ENCODE results near the gene SRSF11. TPM values are rescaled to one million over a fixed set of nuclear protein-coding genes. Genes with fewer than 3 reads are reported as not detected.

SRSF11 gene
- total RNA-seq, 1 experiment from 2014 or later = 112 TPM

GRCh38 chr1:70204600-70204999 is 16.6 kb upstream of the SRSF11 start:
- H3K79me2 ChIP-seq (ENCODE audit: low read length) = peaks cover 95% of the 10 kb centered on the region
- POLR2A ChIA-PET (ENCODE audit: unreplicated experiment) = interaction anchor here (1.6 kb wide), 1 partner anchor 17 kb away, joined by 13 read pairs; the partner anchor contains the start of gene SRSF11
- H3K36me3 ChIP-seq (ENCODE audit: low read depth, low read length) = peaks cover 12% of the 10 kb centered on the region; the same call in 1 of the 2 replicates
- peak overlapping the region; percentile 94 for H3K4me2 ChIP-seq (ENCODE audit: low read length)
- no peak overlapping the region for H3K27ac ChIP-seq (ENCODE audit: low read length)
- H3K4me3 ChIP-seq (ENCODE audit: low read length) = peak overlapping the region; percentile 85
- no peak for DNase-seq
- no peaks in the 10 kb centered on the region for H3K9me3 ChIP-seq (ENCODE audit: low read length)
- peak; percentile 34 for ATAC-seq
- peak overlapping the region; percentile 84 for H2AFZ ChIP-seq (ENCODE audit: low read length)
- CTCF ChIA-PET = no interaction called here
- BruUV-seq (replicated peaks) = no TSS peak
- H3K9me2 ChIP-seq (replicated peaks; ENCODE audit: low read length) = no peaks in the 10 kb centered on the region
- H3K9ac ChIP-seq (ENCODE audit: low read length) = peak overlapping the region; percentile 93
- H3F3A ChIP-seq (ENCODE audit: low read length, unreplicated experiment) = no peaks in the 10 kb centered on the region
- H3K4me1 ChIP-seq (ENCODE audit: insufficient read depth, low read length) = peaks cover 12% of the 10 kb centered on the region
- no peaks in the 10 kb centered on the region for H4K20me1 ChIP-seq (ENCODE audit: low read length)
- TF ChIP-seq CTCF (conservative IDR thresholded peaks at IDR 0.05; ENCODE audit: low read depth, low read length) (no peak), EZH2phosphoT487 (IDR thresholded peaks at IDR 0.05; ENCODE audit: borderline replicate concordance, low read length) (no peak), EZH2 (IDR thresholded peaks at IDR 0.05; ENCODE audit: low read length, unreplicated experiment) (no peak)
- intact Hi-C loops (cut with micrococcal nuclease) = loop anchor here (2.0 kb wide), 2 partner anchors 16 to 72 kb away; partner anchors contain the start of gene SRSF11
- no peaks in the 10 kb centered on the region for H3K27me3 ChIP-seq (ENCODE audit: low read length)

- POLR2A ChIA-PET (ENCODE audit: unreplicated experiment) = interaction anchor here (1.6 kb wide), 1 partner anchor 16 kb away, joined by 13 read pairs; the partner anchor contains the start of gene SRSF11
These were observed 16.1 kb upstream of the SRSF11 start for GRCh38 chr1:70205071-70205433.

More at GRCh38 chr1:70205071-70205433, 16.1 kb upstream of the SRSF11 start:
- DNase-seq = no peak
- H3K9me3 ChIP-seq (ENCODE audit: low read length) = no peaks in the 10 kb centered on the region
- intact Hi-C loops (cut with micrococcal nuclease) = loop anchor here (1.0 to 5.0 kb wide), 5 partner anchors 16 to 876 kb away; partner anchors contain the start of genes CTH, SRSF11 and ZRANB2
- H3K4me2 ChIP-seq (ENCODE audit: low read length) = peak overlapping the region; percentile 94
- peak overlapping the region; percentile 85 for H3K4me3 ChIP-seq (ENCODE audit: low read length)
- TF ChIP-seq EZH2 (IDR thresholded peaks at IDR 0.05; ENCODE audit: low read length, unreplicated experiment) (no peak), EZH2phosphoT487 (IDR thresholded peaks at IDR 0.05; ENCODE audit: borderline replicate concordance, low read length) (no peak), CTCF (conservative IDR thresholded peaks at IDR 0.05; ENCODE audit: low read depth, low read length) (no peak)
- no peaks in the 10 kb centered on the region for H3K27me3 ChIP-seq (ENCODE audit: low read length)
- CTCF ChIA-PET = interaction anchor here (1.2 kb wide), 1 partner anchor 16 kb away, joined by 8 read pairs; the partner anchor contains the start of gene SRSF11
- H4K20me1 ChIP-seq (ENCODE audit: low read length) = no peaks in the 10 kb centered on the region
- H3K9me2 ChIP-seq (replicated peaks; ENCODE audit: low read length) = no peaks in the 10 kb centered on the region
- H3K4me1 ChIP-seq (ENCODE audit: insufficient read depth, low read length) = peaks cover 12% of the 10 kb centered on the region
- no peak overlapping the region for H3K27ac ChIP-seq (ENCODE audit: low read length)
- H3K9ac ChIP-seq (ENCODE audit: low read length) = peak overlapping the region; percentile 93
- no peaks in the 10 kb centered on the region for H3F3A ChIP-seq (ENCODE audit: low read length, unreplicated experiment)
- H3K36me3 ChIP-seq (ENCODE audit: low read depth, low read length) = peaks cover 12% of the 10 kb centered on the region; the same call in 1 of the 2 replicates
- BruUV-seq (replicated peaks) = TSS peak; percentile 75
- ATAC-seq = peak; percentile 32
- H2AFZ ChIP-seq (ENCODE audit: low read length) = peak overlapping the region; percentile 84
- peaks cover 95% of the 10 kb centered on the region for H3K79me2 ChIP-seq (ENCODE audit: low read length)

Data from PC-3 (cell line).